Measurements from ENCODE around the gene CAMKK1.

Gene CAMKK1

GRCh38 chr17:3917391-3917931 is 24.6 kb upstream of the CAMKK1 start:
- DNase-seq, result peak in 1 of 3 experiments; percentile 8

DNA sequence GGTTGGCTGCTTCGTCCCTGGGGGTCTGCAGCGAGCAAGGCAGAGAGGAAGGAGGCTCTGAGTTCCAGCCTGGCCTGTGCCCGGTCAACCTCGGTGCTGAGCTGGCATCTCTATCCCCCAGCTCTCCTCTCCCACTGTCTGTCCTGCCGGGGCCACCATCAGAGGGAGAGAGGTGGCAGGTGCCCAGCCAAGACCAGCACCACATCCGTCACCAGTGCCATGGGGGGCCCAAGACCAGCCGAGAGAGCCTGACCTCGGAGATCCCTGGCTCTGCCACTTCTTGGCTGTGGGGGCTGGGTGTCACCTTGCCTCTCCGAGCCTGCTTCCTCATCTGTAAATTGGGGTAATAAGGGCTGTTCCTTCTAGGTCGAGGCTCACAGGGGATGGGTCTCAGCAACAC is 24.0 kb upstream of the CAMKK1 start:
- no peak for DNase-seq

- DNase-seq, result no peak
Observed at GRCh38 chr17:3915995-3916696, 23.3 kb upstream of the CAMKK1 start, which contains the start of gene P2RX1. Gene P2RX1 (minus strand): TSS chr17:3916465. CDS start chr17:3916225, 240 bp downstream.

GRCh38 chr17:3915581-3915994 is 22.7 kb upstream of the CAMKK1 start:
- DNase-seq, result no peak

DNA sequence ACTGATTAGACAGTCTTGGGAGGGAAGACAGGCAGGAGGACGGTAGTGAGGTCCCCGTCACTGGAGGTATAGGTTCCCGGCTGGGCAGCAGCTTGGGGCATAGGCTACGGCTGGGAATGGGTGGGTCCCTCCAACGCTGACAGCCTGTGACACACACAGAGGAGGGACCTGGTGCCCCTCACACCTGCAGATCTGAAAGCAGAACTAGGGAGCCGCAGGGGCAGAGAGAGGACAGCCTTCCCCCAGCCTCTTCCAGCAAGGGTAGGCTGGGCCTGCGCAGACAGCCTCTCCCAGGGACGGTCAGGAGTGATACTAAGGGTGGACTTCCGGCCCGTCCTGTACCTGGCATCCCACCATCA is 21.4 kb upstream of the CAMKK1 start:
- DNase-seq, result no peak

GRCh38 chr17:3913531-3914311 is 20.9 kb upstream of the CAMKK1 start:
- DNase-seq, result peak; percentile 36 to 69 (median 51)

DNA sequence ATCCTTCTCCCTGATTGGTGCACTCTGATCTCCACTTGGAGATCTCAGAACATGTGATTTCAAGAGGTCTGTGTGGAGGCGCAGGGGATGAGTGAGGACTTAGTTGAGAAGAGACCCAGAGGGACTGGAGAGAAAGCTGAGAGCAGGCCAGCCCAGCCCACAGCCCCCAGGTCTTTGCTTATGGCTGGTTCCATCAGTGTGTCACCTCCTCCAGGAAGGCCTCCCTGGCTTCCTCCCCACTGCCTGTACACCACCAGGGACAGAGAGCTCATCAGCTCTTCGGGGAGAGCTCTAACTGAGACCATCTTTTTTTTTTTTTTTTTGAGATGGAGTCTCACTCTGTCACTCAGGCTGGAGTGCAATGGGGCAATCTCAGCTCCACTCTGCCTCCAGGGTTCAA is 20.0 kb upstream of the CAMKK1 start:
- DNase-seq, result no peak

GRCh38 chr17:3911271-3912053 is 18.6 kb upstream of the CAMKK1 start:
- peak in 2 of 3 experiments; percentile 52 to 71 for DNase-seq

DNA sequence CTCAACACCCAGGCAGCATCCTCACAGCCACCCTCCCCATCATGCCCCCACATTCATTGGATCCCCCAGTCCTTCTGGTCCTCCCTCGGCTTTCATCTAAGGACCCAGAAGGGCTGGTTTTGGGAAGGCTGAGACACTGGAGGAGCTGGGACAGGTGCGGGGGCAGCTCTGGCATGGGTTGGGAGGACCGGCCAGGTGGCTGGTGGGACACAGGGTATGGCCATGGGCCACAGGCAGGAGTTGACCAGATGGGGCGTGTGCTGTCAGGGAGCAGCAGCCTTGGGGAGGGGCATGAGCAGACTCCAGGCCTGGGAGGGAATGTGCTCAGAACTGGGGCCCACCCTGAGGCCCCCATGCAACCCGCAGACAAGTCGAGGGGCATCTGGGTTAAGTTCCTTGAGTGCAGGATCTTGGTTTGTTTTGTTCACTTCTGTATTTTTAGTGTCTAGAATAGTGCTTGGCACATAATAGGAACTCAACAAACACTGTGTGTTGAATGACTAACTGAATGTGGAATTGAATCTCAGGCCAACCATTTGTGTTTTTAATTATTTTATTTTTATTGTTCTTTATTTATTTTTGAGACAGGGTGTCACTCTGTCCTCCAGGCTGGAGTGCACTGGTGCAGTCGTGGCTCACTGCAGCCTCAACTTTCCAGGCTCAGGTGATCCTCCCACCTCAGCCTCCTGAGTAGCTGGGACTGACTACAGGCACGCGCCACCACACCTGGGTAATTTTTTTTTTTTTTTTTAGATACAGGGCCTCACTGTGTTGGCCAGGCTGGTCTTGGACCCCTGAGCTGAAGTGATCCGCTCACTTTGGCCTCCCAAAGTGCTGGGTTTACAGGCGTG is 17.8 kb upstream of the CAMKK1 start:
- no peak for DNase-seq

DNA sequence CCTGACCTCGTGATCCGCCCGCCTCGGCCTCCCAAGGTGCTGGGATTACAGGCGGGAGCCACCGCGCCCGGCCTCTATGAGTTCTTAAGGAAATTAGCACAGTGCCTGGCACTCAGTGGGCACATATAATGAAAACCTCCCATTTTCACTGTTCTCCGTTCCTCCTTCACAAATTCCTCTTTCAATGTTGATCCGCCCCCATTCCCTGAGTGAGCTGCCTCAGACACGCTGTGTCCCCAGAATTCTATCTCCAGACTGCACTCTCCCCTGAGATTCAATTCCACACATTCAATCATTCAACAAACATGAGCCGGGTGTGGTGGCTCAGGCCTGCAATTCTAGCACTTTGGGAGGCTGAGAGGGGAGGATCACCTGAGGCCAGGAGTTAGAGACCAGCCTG is 16.4 kb upstream of the CAMKK1 start:
- DNase-seq, result no peak

- peak in 1 of 3 experiments; percentile 3 for DNase-seq
Observed at GRCh38 chr17:3907483-3908216, 14.8 kb upstream of the CAMKK1 start.

DNA sequence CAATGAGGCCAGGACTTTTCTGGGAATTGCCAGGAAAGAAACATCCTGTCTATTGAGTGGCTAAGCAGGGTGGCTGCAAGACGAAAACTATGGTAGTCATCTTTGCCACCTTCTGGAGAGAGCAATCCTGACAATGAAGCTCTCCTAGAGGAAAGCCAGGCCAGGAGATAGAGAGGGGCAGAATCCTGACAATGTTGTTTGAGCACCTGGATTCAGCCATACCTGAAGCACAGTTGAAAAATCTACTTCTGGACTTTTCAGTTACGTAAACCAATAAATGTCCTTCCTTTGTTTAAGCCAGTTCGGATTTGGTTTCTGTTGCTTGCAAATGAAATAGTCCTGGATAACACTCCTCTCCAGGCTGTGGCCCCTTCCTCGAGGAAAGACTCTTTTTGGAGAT is 14.0 kb upstream of the CAMKK1 start:
- no peak for DNase-seq

- DNase-seq, result no peak
Observed at GRCh38 chr17:3905017-3905520, 12.2 kb upstream of the CAMKK1 start.

- DNase-seq, result no peak
Observed at GRCh38 chr17:3904501-3904900, 11.6 kb upstream of the CAMKK1 start.

DNA sequence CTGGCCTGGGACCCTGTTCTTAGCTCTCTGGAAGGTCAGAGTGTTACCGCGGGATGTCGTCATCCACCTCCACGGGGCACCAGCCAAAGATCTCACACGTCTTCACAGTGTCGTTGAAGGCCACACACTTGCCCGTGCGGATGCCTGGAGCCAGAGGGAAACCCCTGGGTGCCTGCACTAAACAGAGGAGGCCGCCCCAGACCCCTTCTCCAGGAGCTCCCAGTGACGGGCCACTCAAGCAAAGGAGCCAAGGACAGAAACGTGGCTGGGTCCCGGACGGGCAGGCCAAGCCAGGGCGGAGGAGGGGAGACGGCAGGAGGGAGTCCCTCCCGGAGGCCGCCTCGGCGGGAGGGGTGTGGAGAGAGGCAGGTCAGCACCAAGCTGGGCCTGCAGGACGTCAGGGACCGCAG is 11.0 kb upstream of the CAMKK1 start:
- no peak for DNase-seq

DNA sequence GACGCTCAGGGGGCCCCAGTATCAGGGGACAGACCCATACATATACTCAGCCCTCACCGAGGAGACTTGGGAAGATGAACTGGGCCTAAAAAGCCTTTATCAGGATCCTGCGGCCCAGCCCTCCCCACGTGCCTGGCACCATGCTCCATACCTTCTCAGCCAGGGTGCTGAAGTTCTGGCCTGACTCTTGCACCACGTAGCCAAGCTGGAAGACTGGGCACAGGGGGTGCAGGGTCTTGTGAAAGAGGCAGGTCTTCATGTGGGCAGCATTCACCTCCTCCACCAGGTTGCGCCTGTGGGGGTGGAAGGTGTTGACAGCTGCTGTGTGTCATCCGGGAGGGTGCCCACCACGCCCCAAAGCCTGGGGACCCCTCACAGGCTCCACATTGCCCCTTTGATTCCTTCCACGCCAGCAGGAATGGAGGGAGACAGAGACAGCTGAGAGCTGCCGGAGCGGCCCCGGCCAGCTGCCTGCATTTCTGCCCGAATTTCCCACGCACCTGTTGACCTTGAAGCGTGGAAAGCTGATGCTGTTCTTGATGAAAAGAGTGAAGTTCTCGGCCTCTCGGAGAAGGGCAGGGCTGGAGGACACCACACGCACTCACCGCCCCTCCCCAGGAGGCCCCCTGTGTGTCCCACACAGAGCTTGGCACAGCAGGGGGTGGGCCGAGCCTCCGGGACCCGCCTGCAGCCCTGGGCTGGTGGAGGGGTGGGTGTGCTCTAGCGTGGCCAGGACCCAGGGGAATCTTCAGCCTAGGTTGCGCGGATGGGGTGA is 10.4 kb upstream of the CAMKK1 start:
- DNase-seq, result no peak

DNA sequence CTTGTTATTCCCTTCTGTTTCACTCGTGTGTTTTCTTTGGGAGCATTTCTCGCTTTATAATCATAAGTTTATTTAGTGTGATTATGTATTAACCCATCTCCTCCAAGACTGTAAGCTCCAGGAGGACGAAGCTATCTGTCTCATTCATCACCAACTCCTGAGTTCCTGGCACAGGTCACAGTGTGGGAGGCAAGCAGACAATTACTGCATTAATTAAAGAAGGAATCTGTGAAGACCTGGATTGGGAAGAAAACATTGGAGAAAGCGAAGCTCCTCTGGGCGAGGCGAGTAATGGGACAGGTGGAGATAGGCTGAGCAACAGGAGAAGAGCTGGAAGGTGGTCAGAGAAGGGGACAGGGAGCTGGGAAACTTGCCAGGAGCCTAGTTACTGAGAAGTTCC is 7.8 kb upstream of the CAMKK1 start:
- DNase-seq, result no peak

GRCh38 chr17:3897731-3898130 is 4.9 kb upstream of the CAMKK1 start:
- no peak for DNase-seq

DNA sequence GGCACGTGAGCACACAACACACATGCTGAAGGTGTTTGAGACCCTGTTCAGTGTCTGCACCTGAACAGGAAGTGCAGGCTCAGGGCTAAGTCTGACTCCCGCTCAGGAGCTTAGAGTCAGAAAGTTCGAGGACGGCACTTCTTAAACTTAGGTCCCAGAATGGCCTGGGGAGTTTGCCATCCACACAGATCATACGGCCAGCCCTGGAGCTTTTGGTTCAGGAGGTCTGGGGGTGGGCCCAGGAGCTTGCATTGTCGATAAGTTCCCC is 4.0 kb upstream of the CAMKK1 start:
- no peak for DNase-seq

- DNase-seq, result no peak
Observed at GRCh38 chr17:3896108-3896967, 3.5 kb upstream of the CAMKK1 start.

Data from NCI-H1417 (cell line).